ENCODE measurements around the gene NCAM2.

DNA sequence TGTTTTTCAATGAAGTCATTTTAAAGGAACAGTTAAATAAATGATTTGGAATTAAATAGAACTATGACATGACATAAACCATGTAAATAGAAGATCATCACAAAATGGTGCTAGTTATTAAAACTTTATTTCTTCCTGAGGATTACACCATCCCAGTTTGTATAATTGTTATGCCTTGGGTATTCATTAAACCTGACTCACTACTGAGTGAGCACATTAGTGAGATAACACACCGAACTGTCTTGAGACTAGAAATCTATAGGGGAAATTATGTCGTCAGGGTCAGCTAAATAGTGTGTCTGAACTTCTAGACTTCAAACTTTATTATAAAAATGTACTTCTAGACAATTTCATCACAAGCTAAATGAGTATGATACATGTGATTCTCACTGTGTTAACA lies 189.4 kb downstream of the NCAM2 start:
- no peak for TF ChIP-seq EZH2phosphoT487 (IDR thresholded peaks at IDR 0.05; ENCODE audit: borderline replicate concordance)
- TF ChIP-seq CTCF (conservative IDR thresholded peaks at IDR 0.05; ENCODE audit: low read length), result no peak

Measured in Loucy (cell line).